Suprapubic skin (tissue), 3 donors: ENCODE measurements around the gene FAM163B.

Experiments used
- CTCF ChIP-seq, 2 donors: fragments of 200-600 bp in 1 of 2; fragments of 450-650 bp in 1 of 2; sonication (generic) in 1 of 2; IDR thresholded peaks; one replicate each; pipeline ENCODE4 v1.5.1; 2016 to 2019; ENCODE audit warnings: antibody characterized with exemption in 2 of 2, mild to moderate bottlenecking in 1 of 2, moderate library complexity in 1 of 2
- EP300 ChIP-seq: sonication (generic); formaldehyde crosslinking; IDR thresholded peaks from one replicate; pipeline ENCODE4 v1.6.1; 2017; ENCODE audit warnings: antibody characterized with exemption

- no peak for TF ChIP-seq CTCF (IDR thresholded peaks at IDR 0.05)
- TF ChIP-seq EP300 = no peak
Observed at GRCh38 chr9:133545494-133546286, 63.5 kb downstream of the FAM163B start.
